Measurements from ENCODE around the gene ZDHHC24. TPM values are rescaled to one million over a fixed set of nuclear protein-coding genes. Genes with fewer than 3 reads are reported as not detected.

Gene ZDHHC24
- total and polyA plus RNA-seq, 10 of the 15 experiments (the other 5 are each of a cell fraction or from before 2014, with no cell fraction given): 0.86 to 17.5 (median 6.8) TPM

DNA sequence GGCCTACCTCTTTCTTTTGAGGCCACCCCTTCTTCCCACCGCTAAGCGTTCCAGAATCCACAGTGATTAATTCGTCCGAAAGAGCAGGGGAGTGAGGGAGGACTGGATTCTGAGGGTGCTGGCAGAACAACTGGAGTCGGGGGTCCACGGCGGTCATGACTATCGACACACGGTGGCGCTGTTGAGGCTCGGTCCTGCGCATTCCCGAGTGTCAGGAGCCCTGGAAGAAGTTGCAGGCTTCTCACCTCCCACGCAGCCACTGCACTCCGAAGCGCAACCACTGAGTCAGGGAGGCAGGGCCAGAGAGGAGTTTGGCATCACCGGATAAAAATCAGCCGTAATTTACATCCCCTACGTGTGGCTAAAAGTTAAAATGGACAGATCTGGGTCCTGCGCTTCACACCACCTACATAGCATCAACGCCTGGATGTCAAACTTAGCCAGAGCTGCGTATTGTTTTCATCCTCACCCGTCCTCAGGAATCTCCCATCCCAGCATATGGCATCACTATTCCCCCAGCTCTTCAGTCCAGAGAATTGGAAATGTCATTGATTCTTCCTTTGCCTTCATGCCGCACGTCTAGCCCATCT is 33.3 kb upstream of the ZDHHC24 start (continued):
- TF ChIP-seq SUZ12 (IDR thresholded peaks at IDR 0.05; ENCODE audit: unreplicated experiment): no peak
- TF ChIP-seq BACH1 (IDR thresholded peaks at IDR 0.05; ENCODE audit: borderline replicate concordance): peak; percentile 31; the same call in 1 of the 2 replicates

DNA sequence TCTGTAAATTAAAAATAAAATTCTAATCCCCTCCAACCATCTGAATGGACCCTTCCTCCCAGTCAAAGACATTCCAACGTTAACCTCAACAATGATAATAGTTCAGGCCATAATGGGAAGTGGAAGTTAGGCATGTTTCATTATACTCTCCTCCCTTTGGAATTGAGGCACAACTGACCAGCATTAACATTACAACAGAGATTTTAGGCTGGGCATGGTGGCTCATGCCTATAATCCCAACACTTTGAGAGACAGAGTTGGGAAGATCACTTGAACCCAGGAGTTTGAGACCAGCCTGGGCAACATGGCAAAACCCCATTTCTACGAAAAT is 25.0 kb upstream of the ZDHHC24 start:
- SMC1A ChIA-PET (ENCODE audit: uncharacterized antibody, unreplicated experiment): no interaction called here
- BruUV-seq (replicated peaks): no TSS peak
- 30% methylated on average over 2 of the region's 2 CpGs for WGBS (ENCODE audit: insufficient coverage, insufficient replicate concordance, low lambda C conversion rate, missing lambda C conversion rate)

More for the DNA sequence above, 25.0 kb upstream of the ZDHHC24 start:
- Histone ChIP-seq H3K27ac (ENCODE audit: control insufficient read depth, insufficient read depth) (no peak overlapping the region), H3K4me1 (ENCODE audit: control insufficient read depth, insufficient read depth, low read length) (no peaks in the 10 kb centered on the region), H3K4me2 (ENCODE audit: control insufficient read depth, insufficient read depth) (no peak overlapping the region), H3K9ac (ENCODE audit: control insufficient read depth, insufficient read depth, low read length) (no peak overlapping the region), H2AFZ (ENCODE audit: control insufficient read depth, low read depth, low read length) (no peak overlapping the region), H3K79me2 (ENCODE audit: control insufficient read depth, insufficient read depth, low read length) (no peaks in the 10 kb centered on the region), H4K20me1 (ENCODE audit: control insufficient read depth, insufficient read depth) (no peaks in the 10 kb centered on the region), H3K27me3 (replicated peaks in 1 of 2; ENCODE audit: control insufficient read depth in 2 of 2, insufficient read depth in 2 of 2, low read length in 1 of 2) (peaks cover 0 to 6% of the 10 kb centered on the region in 2 experiments; a peak in 3 of 4 replicates), H3K36me3 (ENCODE audit: control insufficient read depth in 2 of 2, insufficient read depth in 2 of 2, low read length in 1 of 2) (no peaks in the 10 kb centered on the region), H3K9me3 (replicated peaks; ENCODE audit: control insufficient read depth, insufficient read depth, low read length) (no peaks in the 10 kb centered on the region), H3K4me3 (no peak overlapping the region)
- ChIA-PET POLR2A (interaction anchor here (0.6 to 0.7 kb wide), 2 partner anchors 173 to 481 kb away, joined by 3 to 4 read pairs; no protein-coding TSS in a partner anchor), RAD21 (ENCODE audit: unreplicated experiment) (interaction anchor here (0.6 kb wide), 1 partner anchor 111 kb away, joined by 3 read pairs; no protein-coding TSS in a partner anchor), CTCF (no interaction called here)
- intact Hi-C loops (cut with micrococcal nuclease; ENCODE audit: unreplicated experiment): loop anchor here (10.0 kb wide), 1 partner anchor 264 kb away; no protein-coding TSS in a partner anchor
- FAIRE-seq (no peak), DNase-seq (ENCODE audit: low read depth, low spot score) (no peak), ATAC-seq (no peak)
- no peak for TF ChIP-seq NFYB (IDR thresholded peaks at IDR 0.05; ENCODE audit: insufficient read depth, low read depth, low read length)
- no peak for TF ChIP-seq EP300 (IDR thresholded peaks at IDR 0.05; ENCODE audit: borderline replicate concordance in 1 of 2, control insufficient read depth in 1 of 2, low read depth in 2 of 2, low read length in 2 of 2)
- TF ChIP-seq RAD21 (IDR thresholded peaks at IDR 0.05; ENCODE audit: insufficient read depth, low read depth, low read length): no peak
- no peak for TF ChIP-seq EED (IDR thresholded peaks at IDR 0.05; ENCODE audit: low read depth)
- TF ChIP-seq, protein P1, sequence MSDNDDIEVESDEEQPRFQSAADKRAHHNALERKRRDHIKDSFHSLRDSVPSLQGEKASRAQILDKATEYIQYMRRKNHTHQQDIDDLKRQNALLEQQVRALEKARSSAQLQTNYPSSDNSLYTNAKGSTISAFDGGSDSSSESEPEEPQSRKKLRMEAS (IDR thresholded peaks at IDR 0.05; ENCODE audit: low read depth, low read length): no peak
- in situ Hi-C loops (cut with MboI): no loop called here

Data from GM12878 (cell line).